Measurements from ENCODE around the gene IKZF4.

IKZF4 gene

GRCh38 chr12:56086608-56087007 is 65.8 kb downstream of the IKZF4 start:
- no peak for DNase-seq

- no peak for DNase-seq
Measured at GRCh38 chr12:56087220-56087619, 66.4 kb downstream of the IKZF4 start.

Measured in activated CD8-positive, alpha-beta memory T cell treated with anti-CD3 and anti-CD28 coated beads, Interleukin-2, amount 50 U/mL, for 4 hours (primary cell).